ENCODE data around the gene DNAJC12. TPM values are rescaled to one million over a fixed set of nuclear protein-coding genes. Genes with fewer than 3 reads are reported as not detected.
A peak's percentile ranks its signal among the peaks of the same experiment; 100 is the strongest.

Gene DNAJC12
- total RNA-seq, 2 experiments from 2014 or later: 6.6 to 7.0 TPM

DNA sequence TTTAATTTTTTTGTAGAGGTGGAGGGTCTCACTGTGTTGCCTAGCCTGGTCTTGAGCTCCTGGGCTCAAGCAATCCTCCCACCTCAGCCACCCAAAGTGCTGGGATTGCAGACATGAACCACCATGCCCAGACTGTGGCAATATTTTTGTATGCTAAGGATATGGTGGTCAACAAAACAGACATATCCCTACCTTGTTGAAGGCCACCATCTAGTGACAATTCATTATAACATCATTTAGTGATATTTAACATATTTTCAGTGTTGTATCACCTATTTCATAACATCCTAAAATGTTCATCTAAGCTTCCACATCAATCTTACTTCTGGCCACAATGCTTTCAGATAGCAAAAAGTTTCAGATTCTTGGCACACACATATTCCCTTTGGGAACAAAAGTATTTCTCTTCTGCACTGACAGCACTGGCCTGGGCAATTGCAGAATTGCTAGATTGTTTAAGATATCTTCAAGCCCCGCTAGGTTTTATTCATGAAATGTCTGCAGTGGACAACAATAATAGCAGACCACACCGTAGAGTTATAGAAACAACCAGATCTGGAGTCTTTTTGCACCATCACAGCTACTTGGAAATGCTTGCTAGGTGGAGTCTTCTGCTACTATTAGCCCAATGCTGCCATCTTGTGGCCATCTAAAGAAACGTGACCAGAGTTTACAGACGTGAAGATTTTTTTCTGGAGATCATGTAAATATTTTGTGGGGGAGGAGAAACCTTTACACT, 58.4 kb downstream of the DNAJC12 start:
- ChIA-PET CTCF (interaction anchor here (0.6 to 7.6 kb wide), 37 partner anchors 8 to 522 kb away, joined by 3 to 184 read pairs (median 4); partner anchors contain the start of gene CTNNA3), POLR2A (no interaction called here)
- peak; percentile 78 for DNase-seq
- Mint-ChIP-seq H3K9me3 (ENCODE audit: low read depth) (no peaks in the 10 kb centered on the region), H3K36me3 (ENCODE audit: low read depth) (no peaks in the 10 kb centered on the region), H3K4me1 (peaks cover 19% of the 10 kb centered on the region), H3K27ac (peak overlapping the region; percentile 49), H3K4me3 (no peak overlapping the region), H3K27me3 (no peaks in the 10 kb centered on the region)
- ATAC-seq: peak; percentile 76
- intact Hi-C loops (cut with DNase I, micrococcal nuclease): loop anchor here (1.0 to 5.0 kb wide), 4 partner anchors 82 to 847 kb away; no protein-coding TSS in a partner anchor

DNA sequence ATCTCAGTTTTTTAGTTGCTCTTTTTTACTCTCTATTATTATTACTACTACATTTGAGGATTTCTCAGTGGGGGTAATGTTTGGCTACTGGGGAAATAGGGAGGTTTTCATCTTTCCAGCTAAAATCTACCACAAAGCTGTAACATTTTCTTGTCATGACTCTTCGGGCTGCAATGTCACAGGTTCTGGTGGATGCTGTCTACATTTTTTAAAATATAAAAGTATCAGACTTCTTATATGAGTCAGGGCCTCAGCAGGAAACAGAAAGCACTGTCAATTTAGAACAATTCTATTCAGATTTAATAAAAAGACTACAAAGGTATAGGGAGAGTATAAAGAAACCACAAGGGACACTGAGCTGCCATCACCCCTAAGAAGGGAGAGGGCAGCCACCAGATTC, 61.6 kb downstream of the DNAJC12 start:
- no peaks in the 10 kb centered on the region for H3K9me3 Mint-ChIP-seq (ENCODE audit: low read depth)
- POLR2A ChIA-PET: no interaction called here
- no peak overlapping the region for H3K27ac Mint-ChIP-seq
- DNase-seq (no peak), ATAC-seq (no peak)
- H3K36me3 Mint-ChIP-seq (ENCODE audit: low read depth): no peaks in the 10 kb centered on the region
- H3K4me1 Mint-ChIP-seq: peaks cover 14% of the 10 kb centered on the region
- H3K27me3 Mint-ChIP-seq: no peaks in the 10 kb centered on the region
- intact Hi-C loops (cut with DNase I, micrococcal nuclease): no loop called here
- CTCF ChIA-PET: interaction anchor here (1.3 to 7.6 kb wide), 5 partner anchors 9 to 255 kb away, joined by 3 to 184 read pairs (median 46); partner anchors contain the start of gene CTNNA3
- no peak overlapping the region for H3K4me3 Mint-ChIP-seq

DNA sequence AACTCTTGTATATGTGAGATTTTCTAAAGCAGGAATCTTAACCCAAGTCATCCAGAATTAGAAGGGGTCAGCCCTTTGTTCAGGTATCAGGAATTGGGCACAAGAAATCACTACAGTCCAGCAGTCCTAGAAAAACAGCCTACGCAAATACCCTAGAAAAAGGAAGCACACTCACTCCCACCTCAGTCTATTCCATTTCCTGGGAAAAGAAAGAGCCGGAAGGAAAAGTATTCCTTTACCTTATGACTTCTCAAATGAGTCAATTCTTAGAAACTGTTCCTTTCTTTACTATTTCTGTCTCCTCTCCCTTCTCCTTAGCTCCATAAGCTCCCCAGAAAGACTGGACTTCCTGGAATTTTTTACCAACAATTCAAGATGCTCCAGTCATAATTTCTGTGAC, 62.7 kb downstream of the DNAJC12 start:
- Mint-ChIP-seq H3K36me3 (ENCODE audit: low read depth) (no peaks in the 10 kb centered on the region), H3K27ac (no peak overlapping the region), H3K4me3 (no peak overlapping the region), H3K27me3 (no peaks in the 10 kb centered on the region), H3K9me3 (ENCODE audit: low read depth) (no peaks in the 10 kb centered on the region), H3K4me1 (peaks cover 14% of the 10 kb centered on the region)
- ATAC-seq: no peak
- CTCF ChIA-PET: interaction anchor here (2.0 to 7.6 kb wide), 2 partner anchors 13 to 80 kb away, joined by 4 to 184 read pairs; partner anchors contain the start of gene CTNNA3
- POLR2A ChIA-PET: no interaction called here
- intact Hi-C loops (cut with DNase I, micrococcal nuclease): no loop called here
- no peak for DNase-seq

DNA sequence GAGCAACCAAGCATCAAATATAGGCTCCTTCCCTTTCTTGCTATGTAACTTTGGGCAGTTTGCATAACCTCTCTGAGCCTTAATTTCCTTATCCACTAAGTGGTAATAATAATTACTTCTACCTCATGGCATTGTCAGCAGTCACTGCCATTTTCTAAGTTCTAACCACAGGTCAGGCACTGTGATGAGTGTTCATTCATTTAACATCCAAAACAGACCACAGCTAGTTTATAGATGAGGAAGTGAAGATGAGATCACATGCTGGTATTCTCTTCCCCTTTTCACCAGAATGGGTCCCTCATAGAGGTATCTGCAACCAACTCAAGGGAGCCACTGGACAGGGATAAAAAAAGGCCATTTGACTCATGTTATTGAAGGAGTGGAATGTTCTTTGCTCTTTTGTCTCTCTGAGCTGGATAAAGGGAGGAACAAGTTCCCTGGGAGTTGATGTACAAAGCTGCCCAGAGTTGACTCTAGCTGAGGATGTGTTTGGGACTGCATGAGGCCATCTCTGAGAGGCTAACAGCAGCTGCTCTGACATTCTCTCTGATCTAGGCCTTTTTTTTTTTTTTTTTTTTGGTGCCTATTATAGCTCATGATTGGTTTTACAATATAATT, 65.0 kb downstream of the DNAJC12 start:
- DNase-seq: no peak
- Mint-ChIP-seq H3K27me3 (no peaks in the 10 kb centered on the region), H3K9me3 (ENCODE audit: low read depth) (no peaks in the 10 kb centered on the region), H3K36me3 (ENCODE audit: low read depth) (no peaks in the 10 kb centered on the region), H3K4me3 (no peak overlapping the region), H3K27ac (no peak overlapping the region), H3K4me1 (peaks cover 7% of the 10 kb centered on the region)
- ChIA-PET POLR2A (no interaction called here), CTCF (interaction anchor here (1.3 to 3.0 kb wide), 2 partner anchors 15 to 75 kb away, joined by 5 to 12 read pairs; no protein-coding TSS in a partner anchor)
- intact Hi-C loops (cut with DNase I, micrococcal nuclease): no loop called here
- ATAC-seq: peak; percentile 88

DNA sequence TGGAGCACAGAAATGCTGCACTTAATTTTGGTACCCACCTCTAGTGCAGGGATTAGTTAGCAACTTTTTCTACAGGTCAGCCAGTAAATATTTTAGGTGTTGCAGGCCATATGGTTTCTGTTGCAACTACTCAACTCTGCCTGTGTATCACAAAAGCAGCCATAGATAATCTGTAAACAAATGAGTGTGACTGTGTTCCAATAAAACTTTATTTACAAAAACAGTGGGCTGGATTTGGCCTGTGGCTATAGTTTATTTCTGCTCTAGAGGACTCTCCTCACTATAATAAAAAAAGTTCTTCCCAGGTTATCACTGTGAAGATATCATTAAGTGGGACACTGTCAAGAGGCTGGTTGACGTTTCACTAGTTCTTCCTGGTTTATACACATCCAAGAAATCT, 65.8 kb downstream of the DNAJC12 start:
- ChIA-PET CTCF (interaction anchor here (1.9 to 3.0 kb wide), 3 partner anchors 8 to 75 kb away, joined by 7 to 16 read pairs (median 12); no protein-coding TSS in a partner anchor), POLR2A (interaction anchor here (0.6 kb wide), 1 partner anchor 75 kb away, joined by 3 read pairs; no protein-coding TSS in a partner anchor)
- no peaks in the 10 kb centered on the region for H3K27me3 Mint-ChIP-seq
- H3K4me1 Mint-ChIP-seq: peaks cover 7% of the 10 kb centered on the region
- intact Hi-C loops (cut with DNase I, micrococcal nuclease): no loop called here
- no peaks in the 10 kb centered on the region for H3K9me3 Mint-ChIP-seq (ENCODE audit: low read depth)
- H3K36me3 Mint-ChIP-seq (ENCODE audit: low read depth): no peaks in the 10 kb centered on the region
- H3K4me3 Mint-ChIP-seq: no peak overlapping the region
- ATAC-seq (no peak), DNase-seq (no peak)
- no peak overlapping the region for H3K27ac Mint-ChIP-seq

DNA sequence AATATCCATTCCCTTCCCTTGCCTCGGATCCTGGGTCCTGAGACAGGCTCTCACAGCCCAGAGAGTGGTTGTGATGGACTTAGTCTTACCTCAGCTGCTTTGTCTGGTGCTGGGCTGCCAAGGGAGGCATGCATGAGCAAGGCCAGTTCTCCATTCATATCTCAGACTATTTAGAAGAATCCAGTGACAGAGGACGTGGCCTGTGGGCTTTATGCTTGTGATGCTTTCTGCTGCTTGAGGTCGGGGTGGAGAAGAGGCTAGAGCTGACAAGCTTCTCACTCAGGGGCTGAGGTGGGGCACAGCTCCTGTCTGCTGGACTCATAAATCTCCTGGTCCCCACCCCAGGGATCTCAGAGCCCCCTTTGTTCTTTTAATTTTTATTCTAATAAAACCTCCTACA, 66.8 kb downstream of the DNAJC12 start:
- peaks cover 7% of the 10 kb centered on the region for H3K4me1 Mint-ChIP-seq
- ATAC-seq: no peak
- CTCF ChIA-PET: interaction anchor here (1.1 to 2.0 kb wide), 5 partner anchors 9 to 75 kb away, joined by 3 to 16 read pairs (median 7); partner anchors contain the start of gene CTNNA3
- no peaks in the 10 kb centered on the region for H3K36me3 Mint-ChIP-seq (ENCODE audit: low read depth)
- no peak overlapping the region for H3K4me3 Mint-ChIP-seq
- H3K27ac Mint-ChIP-seq: no peak overlapping the region
- DNase-seq: no peak
- H3K9me3 Mint-ChIP-seq (ENCODE audit: low read depth): no peaks in the 10 kb centered on the region
- H3K27me3 Mint-ChIP-seq: no peaks in the 10 kb centered on the region
- POLR2A ChIA-PET: no interaction called here
- intact Hi-C loops (cut with DNase I, micrococcal nuclease): no loop called here

DNA sequence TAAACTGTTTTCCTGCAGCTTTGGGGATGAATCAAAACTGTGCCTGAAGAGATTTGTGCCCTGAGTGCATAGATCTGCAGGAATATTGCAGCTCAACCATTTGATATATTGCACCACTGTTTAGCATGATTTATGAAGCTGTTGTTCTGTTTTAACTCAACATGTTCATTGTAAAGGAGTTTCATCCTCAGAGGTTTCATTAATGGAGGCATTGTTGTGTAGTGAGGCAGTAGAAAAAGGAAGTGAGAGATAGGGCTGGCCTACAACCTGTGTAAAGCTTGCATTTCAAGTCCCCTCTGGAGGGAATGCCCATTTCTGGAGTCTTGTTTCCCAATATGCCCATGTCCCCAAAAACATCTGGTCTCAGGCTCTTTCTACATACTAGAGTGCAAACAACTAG, 67.5 kb downstream of the DNAJC12 start:
- Mint-ChIP-seq H3K9me3 (ENCODE audit: low read depth) (no peaks in the 10 kb centered on the region), H3K4me3 (no peak overlapping the region), H3K36me3 (ENCODE audit: low read depth) (no peaks in the 10 kb centered on the region), H3K4me1 (peaks cover 11% of the 10 kb centered on the region), H3K27me3 (no peaks in the 10 kb centered on the region), H3K27ac (no peak overlapping the region)
- no peak for DNase-seq
- ChIA-PET POLR2A (interaction anchor here (0.6 kb wide), 1 partner anchor 123 kb away, joined by 4 read pairs; no protein-coding TSS in a partner anchor), CTCF (interaction anchor here (0.5 to 2.0 kb wide), 7 partner anchors 8 to 696 kb away, joined by 3 to 16 read pairs (median 3); partner anchors contain the start of gene CTNNA3)
- intact Hi-C loops (cut with DNase I, micrococcal nuclease): no loop called here
- ATAC-seq: no peak

DNA sequence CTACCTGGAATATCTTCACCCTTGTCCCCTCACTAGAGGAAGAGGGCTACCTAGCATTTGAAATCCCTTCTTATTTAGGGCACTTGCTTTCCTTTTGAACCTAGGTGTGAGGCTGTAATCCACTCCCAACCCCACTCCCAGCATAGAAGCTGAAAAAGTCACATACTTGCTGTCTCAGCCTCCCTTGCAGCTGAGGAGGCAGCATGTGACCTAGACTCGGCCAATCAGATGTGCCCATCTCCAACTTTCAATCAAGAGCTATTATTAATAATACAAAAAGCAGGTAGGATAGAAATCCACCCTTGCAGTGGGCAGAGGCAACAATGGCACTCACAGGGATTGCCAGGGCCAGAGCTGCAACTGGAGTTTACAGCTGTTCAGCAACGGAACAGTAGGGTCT, 70.7 kb downstream of the DNAJC12 start:
- intact Hi-C loops (cut with DNase I, micrococcal nuclease): no loop called here

DNA sequence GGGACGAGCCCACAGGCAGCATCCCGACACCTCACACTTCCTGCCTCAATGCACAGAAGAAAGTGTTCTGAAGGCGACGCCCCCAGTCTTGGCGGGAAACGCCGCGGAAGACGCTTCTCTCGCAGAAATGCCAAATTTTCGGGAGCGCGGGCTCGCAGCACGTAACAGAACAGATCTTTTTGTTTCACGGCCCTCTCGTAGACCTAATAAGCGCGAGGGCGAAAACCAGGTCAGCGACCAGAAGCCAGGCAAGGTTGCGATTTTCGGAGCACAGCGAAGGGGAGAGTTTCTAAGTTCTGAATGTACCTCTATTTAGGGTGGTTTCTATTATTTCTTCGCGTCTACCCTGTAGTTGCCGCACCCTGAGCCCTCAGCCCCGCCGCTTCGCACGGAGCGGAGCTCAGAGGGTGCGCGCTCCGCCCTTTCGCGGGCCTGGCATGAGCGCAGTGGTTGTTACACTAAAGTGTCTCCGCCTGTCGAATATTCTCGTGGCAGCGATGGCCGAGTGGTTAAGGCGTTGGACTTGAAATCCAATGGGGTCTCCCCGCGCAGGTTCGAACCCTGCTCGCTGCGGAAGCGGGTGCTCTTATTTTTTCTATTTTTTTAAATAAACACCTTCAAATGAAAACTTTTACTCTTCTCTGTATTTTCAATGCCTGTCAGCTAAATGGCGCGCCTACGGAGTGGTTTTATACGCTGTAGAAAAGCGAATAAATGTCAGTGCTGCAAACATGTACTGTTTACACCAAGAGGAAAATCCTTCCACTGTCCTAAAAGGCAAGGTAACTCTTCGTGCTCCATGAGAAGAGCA, 73.8 kb downstream of the DNAJC12 start:
- ChIA-PET CTCF (interaction anchor here (0.8 to 1.5 kb wide), 3 partner anchors 10 to 24 kb away, joined by 3 to 6 read pairs (median 5); no protein-coding TSS in a partner anchor), POLR2A (interaction anchor here (0.6 kb wide), 1 partner anchor 749 kb away, joined by 5 read pairs; no protein-coding TSS in a partner anchor)
- peaks cover 15% of the 10 kb centered on the region for H3K4me1 Mint-ChIP-seq
- H3K27me3 Mint-ChIP-seq: peaks cover 2% of the 10 kb centered on the region
- peak overlapping the region; percentile 99 for H3K27ac Mint-ChIP-seq
- ATAC-seq (peak; percentile 86), DNase-seq (peak; percentile 96)
- H3K4me3 Mint-ChIP-seq: peak overlapping the region; percentile 86
- intact Hi-C loops (cut with DNase I, micrococcal nuclease): loop anchor here (1.0 to 5.0 kb wide), 5 partner anchors 85 to 643 kb away; partner anchors contain the start of gene RUFY2 (in 1 of the 2)
- H3K36me3 Mint-ChIP-seq (ENCODE audit: low read depth): peaks cover 5% of the 10 kb centered on the region
- no peaks in the 10 kb centered on the region for H3K9me3 Mint-ChIP-seq (ENCODE audit: low read depth)

More for the DNA sequence above, 70.7 kb downstream of the DNAJC12 start:
- POLR2A ChIA-PET: interaction anchor here (0.6 kb wide), 1 partner anchor 14 kb away, joined by 3 read pairs; no protein-coding TSS in a partner anchor
- Mint-ChIP-seq H3K27me3 (peaks cover 2% of the 10 kb centered on the region), H3K4me3 (no peak overlapping the region), H3K36me3 (ENCODE audit: low read depth) (peaks cover 5% of the 10 kb centered on the region), H3K4me1 (peaks cover 15% of the 10 kb centered on the region), H3K9me3 (ENCODE audit: low read depth) (no peaks in the 10 kb centered on the region), H3K27ac (no peak overlapping the region)
- DNase-seq (no peak), ATAC-seq (no peak)
- CTCF ChIA-PET: interaction anchor here (1.1 to 4.7 kb wide), 4 partner anchors 10 to 70 kb away, joined by 3 to 46 read pairs (median 9); no protein-coding TSS in a partner anchor

DNA sequence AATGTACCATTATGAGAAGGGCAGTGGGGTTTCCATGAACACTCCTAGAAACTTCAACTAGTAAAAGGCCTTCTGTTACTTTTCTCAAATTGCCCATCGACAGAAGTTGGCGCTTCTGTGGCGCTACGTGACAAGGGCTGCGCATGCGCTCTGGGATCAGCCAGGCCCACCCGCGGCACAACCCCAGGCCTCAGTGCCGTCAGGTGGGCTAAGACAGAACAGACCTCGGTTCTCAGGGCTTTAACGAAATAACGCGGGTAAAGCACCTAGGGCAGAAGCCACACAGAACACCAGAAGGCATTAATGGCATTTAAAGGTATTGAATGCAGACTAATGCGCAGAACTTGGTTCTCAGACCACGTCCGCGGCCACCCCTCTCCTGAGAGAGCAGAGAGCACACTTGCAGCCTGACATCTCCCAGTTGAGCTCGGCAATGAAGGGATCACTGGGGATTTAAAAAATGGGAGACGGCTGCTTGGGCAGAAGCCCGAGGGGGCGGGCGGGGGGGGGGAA, 74.4 kb downstream of the DNAJC12 start:
- ChIA-PET POLR2A (no interaction called here), CTCF (interaction anchor here (0.8 kb wide), 1 partner anchor 9 kb away, joined by 3 read pairs; no protein-coding TSS in a partner anchor)
- ATAC-seq (peak; percentile 50), DNase-seq (peak; percentile 89)
- Mint-ChIP-seq H3K27me3 (peaks cover 2% of the 10 kb centered on the region), H3K36me3 (ENCODE audit: low read depth) (peaks cover 5% of the 10 kb centered on the region), H3K9me3 (ENCODE audit: low read depth) (no peaks in the 10 kb centered on the region), H3K4me3 (peak overlapping the region; percentile 86), H3K27ac (peak overlapping the region; percentile 99), H3K4me1 (peaks cover 15% of the 10 kb centered on the region)
- intact Hi-C loops (cut with DNase I, micrococcal nuclease): loop anchor here (1.0 to 5.0 kb wide), 5 partner anchors 86 to 643 kb away; partner anchors contain the start of gene RUFY2 (in 1 of the 2)
